Measurements from ENCODE around the gene PLOD2.

- TF ChIP-seq, protein P1, sequence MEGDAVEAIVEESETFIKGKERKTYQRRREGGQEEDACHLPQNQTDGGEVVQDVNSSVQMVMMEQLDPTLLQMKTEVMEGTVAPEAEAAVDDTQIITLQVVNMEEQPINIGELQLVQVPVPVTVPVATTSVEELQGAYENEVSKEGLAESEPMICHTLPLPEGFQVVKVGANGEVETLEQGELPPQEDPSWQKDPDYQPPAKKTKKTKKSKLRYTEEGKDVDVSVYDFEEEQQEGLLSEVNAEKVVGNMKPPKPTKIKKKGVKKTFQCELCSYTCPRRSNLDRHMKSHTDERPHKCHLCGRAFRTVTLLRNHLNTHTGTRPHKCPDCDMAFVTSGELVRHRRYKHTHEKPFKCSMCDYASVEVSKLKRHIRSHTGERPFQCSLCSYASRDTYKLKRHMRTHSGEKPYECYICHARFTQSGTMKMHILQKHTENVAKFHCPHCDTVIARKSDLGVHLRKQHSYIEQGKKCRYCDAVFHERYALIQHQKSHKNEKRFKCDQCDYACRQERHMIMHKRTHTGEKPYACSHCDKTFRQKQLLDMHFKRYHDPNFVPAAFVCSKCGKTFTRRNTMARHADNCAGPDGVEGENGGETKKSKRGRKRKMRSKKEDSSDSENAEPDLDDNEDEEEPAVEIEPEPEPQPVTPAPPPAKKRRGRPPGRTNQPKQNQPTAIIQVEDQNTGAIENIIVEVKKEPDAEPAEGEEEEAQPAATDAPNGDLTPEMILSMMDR (IDR thresholded peaks at IDR 0.05): no peak
- no peak for TF ChIP-seq POLR2A (IDR thresholded peaks at IDR 0.05)
These were observed 4.2 kb upstream of the PLOD2 start for GRCh38 chr3:146164971-146165769.

All from tibial nerve (tissue), 3 donors.